Measurements from ENCODE around the gene CFAP65. TPM values are rescaled to one million over a fixed set of nuclear protein-coding genes. Genes with fewer than 3 reads are reported as not detected.

CFAP65 gene
- total RNA-seq, 4 donors from 2014 or later = under 0.01 to 1.3 (median 0.78) TPM; not detected in 1

DNA sequence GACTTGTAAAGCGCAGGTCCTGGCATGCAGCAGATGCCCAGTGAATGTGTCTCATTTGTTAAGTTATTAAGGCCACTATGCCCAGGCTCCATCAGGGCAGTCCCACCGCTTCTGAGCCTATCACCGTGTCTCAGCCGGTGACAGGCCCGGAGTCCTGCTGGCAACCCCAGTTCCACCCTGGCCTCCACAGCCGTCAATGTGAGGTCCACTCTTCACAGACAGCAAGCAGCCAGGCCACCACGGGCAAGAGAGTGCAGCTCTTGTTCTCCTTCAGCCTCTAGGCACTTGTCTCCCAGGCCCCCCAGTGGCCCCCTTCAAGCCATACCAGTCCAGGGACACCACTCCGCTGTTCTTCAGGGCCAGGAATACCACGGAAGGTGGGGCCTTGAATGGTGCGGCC is 22.6 kb downstream of the CFAP65 start:
- WGBS, 2 donors = 89 to 91% methylated on average over 10 of the region's 10 CpGs
- H3K36me3 ChIP-seq = no peaks in the 10 kb centered on the region
- TF ChIP-seq POLR2A (IDR thresholded peaks at IDR 0.05) = no peak
- TF ChIP-seq, protein P1, sequence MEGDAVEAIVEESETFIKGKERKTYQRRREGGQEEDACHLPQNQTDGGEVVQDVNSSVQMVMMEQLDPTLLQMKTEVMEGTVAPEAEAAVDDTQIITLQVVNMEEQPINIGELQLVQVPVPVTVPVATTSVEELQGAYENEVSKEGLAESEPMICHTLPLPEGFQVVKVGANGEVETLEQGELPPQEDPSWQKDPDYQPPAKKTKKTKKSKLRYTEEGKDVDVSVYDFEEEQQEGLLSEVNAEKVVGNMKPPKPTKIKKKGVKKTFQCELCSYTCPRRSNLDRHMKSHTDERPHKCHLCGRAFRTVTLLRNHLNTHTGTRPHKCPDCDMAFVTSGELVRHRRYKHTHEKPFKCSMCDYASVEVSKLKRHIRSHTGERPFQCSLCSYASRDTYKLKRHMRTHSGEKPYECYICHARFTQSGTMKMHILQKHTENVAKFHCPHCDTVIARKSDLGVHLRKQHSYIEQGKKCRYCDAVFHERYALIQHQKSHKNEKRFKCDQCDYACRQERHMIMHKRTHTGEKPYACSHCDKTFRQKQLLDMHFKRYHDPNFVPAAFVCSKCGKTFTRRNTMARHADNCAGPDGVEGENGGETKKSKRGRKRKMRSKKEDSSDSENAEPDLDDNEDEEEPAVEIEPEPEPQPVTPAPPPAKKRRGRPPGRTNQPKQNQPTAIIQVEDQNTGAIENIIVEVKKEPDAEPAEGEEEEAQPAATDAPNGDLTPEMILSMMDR (IDR thresholded peaks at IDR 0.05) = no peak
- H3K4me3 ChIP-seq (replicated peaks in 1 of 3) = no peak overlapping the region
- intact Hi-C loops (cut with DNase I) = no loop called here
- H3K4me1 ChIP-seq = no peaks in the 10 kb centered on the region
- no peak overlapping the region for H3K27ac ChIP-seq
- H3K27me3 ChIP-seq = no peaks in the 10 kb centered on the region
- no peaks in the 10 kb centered on the region for H3K9me3 ChIP-seq
- DNase-seq = no peak

DNA sequence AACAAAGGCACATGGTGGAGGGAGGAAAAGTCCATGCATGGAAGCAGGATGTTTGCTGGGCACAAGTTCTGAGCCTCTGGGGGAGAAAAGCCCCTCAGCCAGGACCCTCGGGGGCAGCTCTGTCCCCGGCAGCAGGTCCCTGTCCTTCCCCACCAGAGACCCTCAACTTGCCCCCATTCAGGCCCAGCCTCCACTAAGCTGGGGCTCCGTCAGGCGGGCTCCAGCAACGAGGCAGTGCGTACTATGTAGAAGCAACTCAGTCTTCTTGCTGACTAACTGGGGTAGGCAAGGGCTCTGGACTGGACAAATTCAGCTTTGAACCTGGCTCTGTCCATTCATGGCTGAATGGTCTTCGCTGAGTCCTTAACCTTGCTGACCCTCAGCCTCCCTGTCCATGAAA is 23.0 kb downstream of the CFAP65 start:
- no peaks in the 10 kb centered on the region for H3K36me3 ChIP-seq
- WGBS, 2 donors = 74 to 90% methylated on average over 5 to 7 of the region's 7 CpGs
- no peaks in the 10 kb centered on the region for H3K9me3 ChIP-seq
- DNase-seq = no peak
- no peak for TF ChIP-seq POLR2A (IDR thresholded peaks at IDR 0.05)
- TF ChIP-seq, protein P1 (IDR thresholded peaks at IDR 0.05) = no peak
- H3K27me3 ChIP-seq = no peaks in the 10 kb centered on the region
- H3K4me1 ChIP-seq = no peaks in the 10 kb centered on the region
- H3K27ac ChIP-seq = no peak overlapping the region
- intact Hi-C loops (cut with DNase I) = no loop called here
- no peak overlapping the region for H3K4me3 ChIP-seq (replicated peaks in 1 of 3)

- Histone ChIP-seq H3K27me3 (no peaks in the 10 kb centered on the region), H3K4me1 (no peaks in the 10 kb centered on the region), H3K36me3 (no peaks in the 10 kb centered on the region), H3K4me3 (replicated peaks in 1 of 3) (no peak overlapping the region), H3K27ac (no peak overlapping the region), H3K9me3 (no peaks in the 10 kb centered on the region)
- intact Hi-C loops (cut with DNase I) = no loop called here
- 71 to 79% methylated on average over 12 to 14 of the region's 14 CpGs for WGBS, 2 donors
- no peak for DNase-seq
- no peak for TF ChIP-seq POLR2A (IDR thresholded peaks at IDR 0.05)
- TF ChIP-seq, protein P1 (IDR thresholded peaks at IDR 0.05) = no peak
Observed at GRCh38 chr2:219017201-219017931, 23.9 kb downstream of the CFAP65 start.

DNA sequence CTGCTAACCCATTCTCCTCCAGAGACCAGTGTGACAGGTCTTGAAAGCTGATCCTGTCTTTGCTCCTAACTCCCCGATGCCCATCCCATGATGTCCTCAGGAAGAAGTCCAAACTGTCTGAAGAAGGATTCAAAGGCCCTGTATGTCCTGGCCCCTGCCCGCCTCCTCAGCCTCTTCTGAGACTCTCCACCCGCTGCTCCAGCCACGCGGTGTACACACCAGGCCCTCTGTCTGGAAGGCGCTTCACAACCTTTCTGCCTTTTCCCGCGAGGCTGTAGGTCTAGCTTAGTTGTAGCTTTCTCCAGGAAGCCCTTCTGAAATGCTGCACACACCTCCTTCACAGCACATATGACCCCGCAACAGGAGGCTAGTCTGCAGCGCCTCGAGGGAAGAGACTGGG is 24.6 kb downstream of the CFAP65 start:
- Histone ChIP-seq H3K27me3 (no peaks in the 10 kb centered on the region), H3K4me1 (no peaks in the 10 kb centered on the region), H3K9me3 (no peaks in the 10 kb centered on the region), H3K36me3 (no peaks in the 10 kb centered on the region), H3K27ac (no peak overlapping the region), H3K4me3 (replicated peaks in 1 of 3) (no peak overlapping the region)
- DNase-seq = no peak
- intact Hi-C loops (cut with DNase I) = no loop called here
- WGBS, 2 donors = 91 to 94% methylated on average over 11 of the region's 11 CpGs
- TF ChIP-seq POLR2A (IDR thresholded peaks at IDR 0.05) = no peak
- TF ChIP-seq, protein P1 (IDR thresholded peaks at IDR 0.05) = no peak

DNA sequence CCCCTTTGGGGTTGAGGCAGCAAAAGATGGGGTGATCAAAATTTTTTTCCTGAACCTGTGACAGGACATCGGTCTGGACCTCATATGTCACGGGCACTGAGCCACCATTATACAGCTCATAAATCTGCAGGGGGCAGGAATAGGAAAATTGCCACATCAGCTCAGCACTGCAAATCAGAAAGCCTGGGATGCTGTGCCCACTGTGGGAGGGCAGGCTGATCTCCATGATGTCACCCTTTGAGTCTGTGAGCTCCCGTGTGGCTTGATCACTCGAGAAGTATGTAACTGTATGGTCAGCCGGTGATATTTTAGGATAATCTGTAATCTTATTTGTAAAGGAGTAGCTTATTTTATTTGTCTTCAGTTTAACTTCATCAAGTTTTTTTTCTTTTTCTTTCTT is 30.4 kb downstream of the CFAP65 start:
- WGBS, 2 donors = 87 to 88% methylated on average over 5 of the region's 5 CpGs
- no peak for DNase-seq
- intact Hi-C loops (cut with DNase I) = no loop called here
- Histone ChIP-seq H3K36me3 (no peaks in the 10 kb centered on the region), H3K4me1 (no peaks in the 10 kb centered on the region), H3K9me3 (no peaks in the 10 kb centered on the region), H3K27ac (no peak overlapping the region), H3K27me3 (no peaks in the 10 kb centered on the region), H3K4me3 (replicated peaks in 1 of 3) (no peak overlapping the region)
- TF ChIP-seq, protein P1 (IDR thresholded peaks at IDR 0.05) = no peak
- TF ChIP-seq POLR2A (IDR thresholded peaks at IDR 0.05) = no peak
